ENCODE measurements around the gene SEPTIN3. TPM values are rescaled to one million over a fixed set of nuclear protein-coding genes. Genes with fewer than 3 reads are reported as not detected.

SEPTIN3 gene
- total and polyA plus RNA-seq, 2 of the 8 experiments (the other 6 are each of a cell fraction or from before 2014, with no cell fraction given), result 38.9 to 52.9 TPM

DNA sequence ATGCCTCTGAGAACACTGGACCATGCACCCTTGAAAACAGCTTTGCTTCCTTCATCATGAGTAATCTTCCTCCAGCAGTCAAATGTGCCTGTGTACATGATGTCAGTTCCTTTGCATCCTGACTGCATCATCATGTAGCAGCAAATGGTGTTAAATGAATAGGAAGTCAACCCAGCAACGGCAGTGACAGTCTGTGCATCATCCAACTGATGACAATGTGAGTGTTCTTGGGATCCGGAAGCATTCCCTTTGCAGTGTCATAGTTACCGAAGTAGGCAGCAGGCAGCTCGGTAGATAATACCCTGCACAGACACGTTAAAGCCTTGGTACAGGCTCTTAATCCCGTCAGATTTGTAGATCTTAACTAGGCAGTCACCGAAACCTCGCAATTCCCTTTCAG, 31.9 kb downstream of the SEPTIN3 start:
- no peaks in the 10 kb centered on the region for H4K20me1 ChIP-seq (replicated peaks in 1 of 2; ENCODE audit: control insufficient read depth in 1 of 2, insufficient read depth in 2 of 2, low read length in 2 of 2)
- no peak overlapping the region for H3K4me2 ChIP-seq (ENCODE audit: insufficient read depth in 1 of 2, low read depth in 2 of 2, low read length in 2 of 2)
- H2AK5ac ChIP-seq (ENCODE audit: low read depth, low read length), result no peak overlapping the region
- CTCF ChIA-PET (ENCODE audit: partially characterized antibody), result no interaction called here
- TF ChIP-seq POU5F1 (IDR thresholded peaks at IDR 0.05; ENCODE audit: low read depth, low read length) (no peak), GTF2F1 (IDR thresholded peaks at IDR 0.05; ENCODE audit: borderline replicate concordance, low read depth, low read length) (no peak), TBP (IDR thresholded peaks at IDR 0.05; ENCODE audit: low read depth, low read length) (no peak), KDM4A (IDR thresholded peaks at IDR 0.05; ENCODE audit: low read depth, low read length, severe bottlenecking) (no peak), TEAD4 (IDR thresholded peaks at IDR 0.05; ENCODE audit: low read depth, low read length) (no peak), CBX8 (IDR thresholded peaks at IDR 0.05; ENCODE audit: borderline replicate concordance, low read depth, low read length) (no peak), RAD21 (IDR thresholded peaks at IDR 0.05 in 1 of 2, conservative IDR thresholded peaks at IDR 0.05 in 1 of 2; ENCODE audit: low read depth in 2 of 2, low read length in 2 of 2) (no peak), JUND (IDR thresholded peaks at IDR 0.05; ENCODE audit: low read length) (no peak), POLR2AphosphoS5 (IDR thresholded peaks at IDR 0.05; ENCODE audit: low read depth, low read length) (no peak), ASH2L (IDR thresholded peaks at IDR 0.05; ENCODE audit: low read length) (no peak), TAF1 (IDR thresholded peaks at IDR 0.05; ENCODE audit: low read depth, low read length) (no peak), SP4 (IDR thresholded peaks at IDR 0.05; ENCODE audit: low read length) (no peak)
- TF ChIP-seq, protein P1, sequence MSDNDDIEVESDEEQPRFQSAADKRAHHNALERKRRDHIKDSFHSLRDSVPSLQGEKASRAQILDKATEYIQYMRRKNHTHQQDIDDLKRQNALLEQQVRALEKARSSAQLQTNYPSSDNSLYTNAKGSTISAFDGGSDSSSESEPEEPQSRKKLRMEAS (IDR thresholded peaks at IDR 0.05), result no peak
- no peak overlapping the region for H3K4me3 ChIP-seq (ENCODE audit: extremely low read depth in 1 of 4, insufficient read depth in 2 of 4, low read depth in 3 of 4, low read length in 4 of 4)
- H3K9ac ChIP-seq (replicated peaks in 1 of 4; ENCODE audit: extremely low read depth in 1 of 4, low read depth in 3 of 4, low read length in 3 of 4), result no peak overlapping the region
- FAIRE-seq (no peak), DNase-seq (ENCODE audit: low read depth in 1 of 2, low spot score in 2 of 2) (no peak)
- H4K91ac ChIP-seq (replicated peaks; ENCODE audit: insufficient read length, low read length), result no peak overlapping the region
- H3K27ac ChIP-seq (ENCODE audit: low read depth, low read length), result no peak overlapping the region
- no peak overlapping the region for H3K18ac ChIP-seq (ENCODE audit: extremely low read depth, low read length)
- peaks cover 0 to 4% (median under 1%) of the 10 kb centered on the region in 4 experiments; a peak in 3 of 8 replicates for H3K36me3 ChIP-seq (ENCODE audit: control insufficient read depth in 2 of 4, insufficient read depth in 4 of 4, low read length in 3 of 4)
- no peaks in the 10 kb centered on the region for H3K79me2 ChIP-seq (ENCODE audit: control insufficient read depth in 1 of 2, insufficient read depth in 2 of 2, low read length in 2 of 2)
- no peak overlapping the region for H4K5ac ChIP-seq (ENCODE audit: insufficient read length, low read depth, low read length)
- H3K4me1 ChIP-seq (replicated peaks in 1 of 4; ENCODE audit: control insufficient read depth in 3 of 4, insufficient read depth in 4 of 4, low read length in 3 of 4), result 0 out of 7 replicates have a peak, but pooled peaks cover 0 to 2% (median 0%) of the 10 kb centered on the region in 4 experiments
- H3K9me3 ChIP-seq (ENCODE audit: insufficient read depth in 2 of 2, low read depth in 1 of 2, low read length in 1 of 2), result peaks cover 0 to 4% of the 10 kb centered on the region in 2 experiments; a peak in 1 of 4 replicates
- POLR2A ChIA-PET (ENCODE audit: partially characterized antibody), result no interaction called here
- H3K23ac ChIP-seq (ENCODE audit: insufficient read length), result no peak overlapping the region
- H3K14ac ChIP-seq (ENCODE audit: insufficient read length), result no peak overlapping the region
- H3K56ac ChIP-seq (replicated peaks; ENCODE audit: insufficient read length, low read depth, low read length), result no peak overlapping the region
- no peak overlapping the region for H4K8ac ChIP-seq (ENCODE audit: extremely low read depth, insufficient read depth, low read length)
- no peaks in the 10 kb centered on the region for H3K79me1 ChIP-seq (ENCODE audit: low read depth, low read length)
- H2BK5ac ChIP-seq (ENCODE audit: low read depth, low read length), result no peak overlapping the region
- H2BK15ac ChIP-seq (ENCODE audit: low read length), result no peak overlapping the region
- 80% methylated on average over 8 of the region's 8 CpGs; no CpG with 5 or more reads in 1 of the 2 experiments for WGBS, 2 experiments (ENCODE audit: extremely low coverage in 1 of 2, insufficient coverage in 1 of 2, insufficient read length in 1 of 2, insufficient replicate concordance in 2 of 2, low coverage in 1 of 2, low lambda C conversion rate in 2 of 2, missing lambda C conversion rate in 1 of 2)
- H2BK12ac ChIP-seq (ENCODE audit: low read depth, low read length), result no peak overlapping the region
- no peak overlapping the region for H2AFZ ChIP-seq (ENCODE audit: low read length)
- H3K4ac ChIP-seq (replicated peaks; ENCODE audit: insufficient read length, low read depth, low read length), result no peak overlapping the region
- no peak overlapping the region for H2BK120ac ChIP-seq (replicated peaks; ENCODE audit: low read depth, low read length)
- H2BK20ac ChIP-seq (ENCODE audit: low read length), result no peak overlapping the region
- no peaks in the 10 kb centered on the region for H3K23me2 ChIP-seq (ENCODE audit: low read depth, low read length)
- H3K27me3 ChIP-seq (replicated peaks in 1 of 4; ENCODE audit: control insufficient read depth in 3 of 4, extremely low read depth in 1 of 4, insufficient read depth in 3 of 4, low read length in 3 of 4), result no peaks in the 10 kb centered on the region; a peak in 1 of 7 replicates
